HG02884 (cell line): ENCODE results near the gene PLCD4.

Experiments
- ATAC-seq: cut with Tn5 transposase; IDR thresholded peaks from one replicate; pipeline ENCODE4 v1.9.1; 2021; ENCODE audit warnings: mild to moderate bottlenecking, moderate library complexity; ENCODE audit not compliant: unreplicated experiment

Gene PLCD4

GRCh38 chr2:218607436-218608115 lies at the start of gene PLCD4:
PLCD4 (plus strand) TSS chr2:218607899; CDS start chr2:218615740, 7,841 bp downstream.
- ATAC-seq: no peak

GRCh38 chr2:218557941-218558340 lies 49.8 kb upstream of the PLCD4 start:
- ATAC-seq: no peak

DNA sequence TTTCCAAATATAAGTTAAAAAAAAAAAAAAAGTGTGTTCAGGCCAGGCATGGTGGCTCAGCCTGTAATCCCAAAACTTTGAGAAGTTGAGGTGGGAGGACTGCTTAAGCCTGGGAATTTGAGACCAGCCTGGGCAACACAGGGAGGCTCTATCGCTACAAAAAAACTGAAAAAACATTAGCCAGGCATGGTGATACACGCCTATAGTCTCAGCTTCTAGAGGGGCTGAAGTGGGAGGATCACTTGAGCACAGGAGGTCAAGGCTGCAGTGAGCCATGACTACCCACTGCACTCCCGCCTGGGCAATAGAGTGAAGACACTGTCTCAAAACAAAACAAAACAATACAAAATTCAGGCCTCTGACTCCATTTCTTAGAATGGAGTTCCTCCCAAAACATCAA lies 48.7 kb upstream of the PLCD4 start:
- ATAC-seq: no peak

- ATAC-seq: no peak
These were observed 43.6 kb upstream of the PLCD4 start for GRCh38 chr2:218564056-218564455.

- no peak for ATAC-seq
These were observed 41.4 kb upstream of the PLCD4 start for GRCh38 chr2:218566296-218566695.

DNA sequence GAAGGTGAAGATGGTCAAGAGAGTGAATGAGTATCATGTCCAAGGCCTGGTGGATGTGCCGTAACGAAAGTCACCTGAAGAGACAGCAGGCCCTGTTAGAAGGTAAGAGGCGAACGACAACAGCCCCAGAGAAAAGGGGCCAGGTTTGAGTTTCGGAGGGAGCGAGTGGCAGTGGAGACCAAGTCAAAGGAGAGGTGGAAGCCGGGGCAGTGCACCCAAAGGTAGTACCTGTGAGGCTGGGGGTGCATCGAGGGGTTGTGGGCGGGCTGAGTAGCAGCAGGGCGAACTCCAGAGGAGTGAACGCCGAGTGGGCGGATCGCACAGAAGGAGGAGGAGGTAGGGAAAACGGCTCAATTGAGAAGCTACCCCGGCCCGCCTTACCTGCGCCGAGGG lies 39.9 kb upstream of the PLCD4 start:
- ATAC-seq: peak; percentile 22

DNA sequence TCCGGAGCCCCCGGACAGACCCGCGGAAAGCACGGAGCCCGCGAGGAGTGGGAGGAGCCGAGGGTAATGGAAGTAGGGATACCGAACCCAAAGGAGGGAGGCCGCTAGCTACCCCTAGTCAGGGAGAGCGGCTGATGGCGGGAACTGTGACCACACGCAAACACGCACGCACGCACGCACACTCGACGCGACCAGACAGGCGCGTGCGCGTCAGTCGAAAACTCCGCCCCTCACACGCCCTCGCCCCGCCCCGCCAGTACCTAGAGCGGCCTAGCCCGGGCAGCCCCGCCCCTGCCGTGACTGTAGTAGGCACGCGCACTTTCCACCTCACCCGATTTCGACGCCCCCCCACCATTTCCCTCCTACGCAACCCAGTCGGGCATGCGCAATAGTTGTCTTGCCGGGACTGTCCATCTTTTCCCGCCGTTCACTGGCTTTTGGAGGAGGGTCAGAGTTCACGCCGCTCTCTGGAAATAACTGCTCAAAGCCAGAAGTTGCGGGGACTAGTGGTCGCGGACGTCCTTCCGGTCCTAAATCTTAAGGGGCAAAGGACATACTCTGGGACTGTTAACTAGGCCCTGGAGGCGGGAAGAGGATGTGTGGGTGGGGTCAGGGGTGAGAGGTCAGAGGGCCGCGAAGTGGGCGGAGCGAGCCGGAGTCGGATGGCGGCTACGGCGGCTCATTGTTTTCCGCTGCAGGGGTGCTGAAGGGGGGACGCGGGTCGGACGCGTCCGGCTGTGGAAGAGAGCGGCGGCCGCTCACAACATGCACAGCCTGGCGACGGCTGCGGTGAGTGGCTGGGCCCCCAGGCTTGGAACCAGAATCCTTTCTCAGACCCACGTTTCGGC lies 39.3 kb upstream of the PLCD4 start, which contains the start of the genes CNOT9 and USP37:
Gene CNOT9 (plus strand): TSS at position 650 of the 848 bp plus-strand sequence. CDS start 116 bp downstream, at position 766.
Gene USP37 (minus strand): TSS at position 162 of the 848 bp plus-strand sequence. CDS start 9,698 bp downstream, outside the sequence.
- ATAC-seq: peak; percentile 74

GRCh38 chr2:218569038-218569431 lies 38.7 kb upstream of the PLCD4 start:
- peak; percentile 21 for ATAC-seq

DNA sequence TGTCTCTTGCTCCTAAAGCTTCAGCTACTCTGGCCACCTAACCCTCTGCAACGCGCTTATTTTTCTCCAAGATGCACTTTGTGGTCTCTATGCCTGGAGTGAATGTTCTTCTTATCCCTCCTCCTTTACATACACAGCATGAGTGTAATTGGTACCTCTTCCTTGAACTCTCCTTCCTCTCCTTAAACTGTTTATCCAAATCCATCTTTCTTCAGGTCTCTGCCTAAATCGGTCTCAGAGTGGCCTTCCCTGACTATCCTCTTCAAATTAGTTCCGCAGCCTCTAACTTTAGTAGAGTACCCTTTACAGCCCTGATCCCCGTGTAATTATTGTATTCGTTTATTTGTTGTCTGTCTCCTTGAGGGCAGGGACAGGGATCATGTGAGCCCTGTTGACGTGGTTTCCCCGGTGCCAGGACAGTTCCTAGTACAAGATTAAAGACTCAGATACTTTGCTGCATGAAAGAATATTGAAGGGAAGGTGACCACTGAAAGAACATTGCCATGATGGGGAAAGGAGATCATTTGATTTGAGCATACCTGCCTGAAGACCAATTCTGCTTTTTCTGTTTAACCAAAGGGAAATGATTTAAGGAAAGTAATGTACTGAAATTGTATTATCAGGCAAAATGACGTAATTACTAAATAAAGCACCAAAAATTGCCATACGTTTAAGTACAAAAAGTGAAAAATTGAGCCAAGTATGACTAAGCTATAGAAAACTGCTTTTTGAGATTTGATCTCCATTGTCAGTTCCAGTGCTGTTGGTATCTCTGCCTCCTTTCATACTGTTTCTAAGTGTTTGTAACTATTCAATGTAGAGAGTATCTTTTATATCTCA lies 37.8 kb upstream of the PLCD4 start:
- no peak for ATAC-seq

- ATAC-seq: no peak
These were observed 36.8 kb upstream of the PLCD4 start for GRCh38 chr2:218570850-218571249.

DNA sequence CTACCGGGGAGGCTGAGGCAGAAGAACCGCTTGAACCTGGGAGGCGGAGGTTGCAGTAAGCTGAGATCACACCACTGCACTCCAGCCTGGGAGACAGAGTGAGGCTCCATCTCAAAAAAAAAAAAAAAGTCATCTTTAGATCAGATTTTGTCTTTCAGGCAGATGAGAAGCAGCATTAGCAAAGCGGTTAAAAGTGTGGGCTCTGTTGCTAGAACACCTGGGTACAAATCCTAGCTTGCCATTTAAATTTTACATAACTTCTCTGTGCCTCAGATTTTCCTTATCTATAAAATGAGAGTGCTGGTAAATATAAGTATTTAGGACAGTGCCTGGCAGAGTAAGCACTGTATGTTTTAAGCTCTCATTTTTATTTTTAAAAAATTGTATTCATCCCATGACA lies 30.8 kb upstream of the PLCD4 start:
- ATAC-seq: no peak

- no peak for ATAC-seq
These were observed 30.0 kb upstream of the PLCD4 start for GRCh38 chr2:218577482-218578220.

GRCh38 chr2:218578272-218578877 lies 29.3 kb upstream of the PLCD4 start:
- ATAC-seq: no peak

- ATAC-seq: no peak
These were observed 25.6 kb upstream of the PLCD4 start for GRCh38 chr2:218582076-218582475.

DNA sequence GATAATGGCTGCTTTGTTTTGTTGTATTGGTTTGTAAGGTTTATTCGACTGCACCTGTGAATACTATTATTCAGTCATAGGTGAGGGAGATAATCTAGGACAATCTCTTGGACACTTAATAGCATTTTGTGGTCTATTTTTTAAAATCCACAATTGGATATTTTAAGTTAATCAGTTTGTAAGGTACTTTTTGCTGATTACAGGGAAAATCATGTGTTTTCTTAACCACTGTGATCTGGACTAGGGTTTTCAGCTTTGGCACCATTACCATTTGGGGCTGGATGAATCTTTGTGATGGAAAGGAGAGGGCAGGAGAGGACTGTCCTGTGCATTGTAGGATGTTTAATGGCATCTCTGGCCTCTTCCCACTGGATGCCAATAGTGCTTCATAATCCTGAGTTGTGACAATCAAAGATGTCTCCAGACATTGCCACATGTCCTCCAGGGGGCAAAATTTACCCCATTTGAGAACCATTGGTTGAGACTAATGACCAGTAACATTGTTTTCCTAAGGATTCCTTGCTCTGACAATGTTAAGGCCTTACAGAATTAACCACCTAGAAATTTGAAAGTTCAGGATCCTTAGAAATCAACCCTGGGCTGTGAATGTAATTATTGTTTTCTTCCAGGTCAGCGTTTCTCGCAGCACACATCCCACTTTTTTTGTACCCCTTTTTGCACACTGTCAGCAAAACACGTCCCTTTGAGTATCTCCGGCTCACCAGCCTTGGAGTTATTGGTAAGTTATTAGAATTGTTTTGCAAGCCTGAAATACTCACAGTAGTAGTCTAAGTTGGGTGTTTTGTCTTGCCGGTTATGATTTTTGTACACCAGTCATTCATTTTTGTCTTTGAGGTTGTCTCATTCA lies 23.5 kb upstream of the PLCD4 start:
- ATAC-seq: no peak

DNA sequence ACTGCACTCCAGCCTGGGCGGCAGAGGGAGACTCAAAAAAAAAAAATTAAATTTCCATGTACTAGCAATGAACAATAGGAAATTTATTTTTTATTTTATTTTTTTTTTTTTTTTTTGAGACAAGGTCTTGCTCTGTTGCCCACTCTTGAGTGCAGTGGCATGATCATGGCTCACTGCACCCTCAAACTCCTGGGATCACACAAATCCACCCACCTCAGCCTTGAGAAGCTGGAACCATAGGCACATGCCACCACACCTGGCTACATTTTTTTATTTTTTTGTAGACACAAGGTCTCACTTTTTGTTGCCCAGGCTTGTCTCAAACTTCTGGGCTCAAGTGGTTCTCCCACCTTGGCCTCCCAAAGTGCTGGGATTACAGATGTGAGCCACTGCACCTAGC lies 22.2 kb upstream of the PLCD4 start:
- no peak for ATAC-seq

DNA sequence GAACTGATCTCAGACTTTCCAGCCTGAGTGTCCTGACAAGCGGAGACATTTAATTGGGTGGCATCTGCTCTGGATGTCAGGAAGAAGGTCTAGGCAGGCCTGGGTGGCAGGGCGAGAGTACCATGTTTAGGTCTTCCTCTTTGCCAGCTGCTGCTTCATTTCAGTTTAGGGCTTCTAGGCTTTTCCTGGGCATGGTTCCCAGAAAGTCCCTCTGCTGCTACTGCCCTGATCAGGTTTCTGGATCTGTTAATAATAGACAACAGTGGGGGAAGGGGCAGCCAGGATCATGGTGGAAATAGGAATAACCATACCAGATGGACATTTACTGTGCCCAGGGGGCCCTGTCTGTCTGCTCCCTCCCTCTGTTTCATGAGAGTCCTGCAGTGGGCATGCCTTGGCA lies 2.3 kb upstream of the PLCD4 start:
- ATAC-seq: no peak

- ATAC-seq: no peak
These were observed 8.2 kb downstream of the PLCD4 start for GRCh38 chr2:218615868-218616315.
